ACHN (cell line): ENCODE measurements around the gene RAB3D.
"Not testable (repeated sequence)": the region's sequence is repeated elsewhere in the genome, so short reads cannot be mapped to it uniquely, and the experiment has no call there.

Experiments
- DNase-seq: peaks from one replicate; pipeline ENCODE4 v3.0.0-alpha.2; 2015
- in situ Hi-C: cut with HindIII; loops from 2 replicates; pipeline ENCODE4 v1.10.0; 2017; ENCODE audit warnings: low sequenced_read_pairs, low pct_ligation_motif_present, low pct_unique_long_range_greater_than_20kb

The RAB3D gene

GRCh38 chr19:11321191-11322126 is 18.0 kb downstream of the RAB3D start:
- in situ Hi-C loops, result no loop called here
- DNase-seq, result no peak

- DNase-seq, in situ Hi-C loops: not testable (repeated sequence)
Measured at GRCh38 chr19:11320278-11320995, 19.0 kb downstream of the RAB3D start.

GRCh38 chr19:11306337-11306736 is 33.1 kb downstream of the RAB3D start:
- in situ Hi-C loops, result no loop called here
- DNase-seq, result no peak

- DNase-seq, result no peak
- in situ Hi-C loops, result no loop called here
Measured at GRCh38 chr19:11304936-11305335, 34.5 kb downstream of the RAB3D start.

- in situ Hi-C loops, result no loop called here
- DNase-seq, result no peak
Measured at GRCh38 chr19:11300811-11301120, 38.7 kb downstream of the RAB3D start.

GRCh38 chr19:11299946-11300810 is 39.3 kb downstream of the RAB3D start:
- no peak for DNase-seq
- in situ Hi-C loops, result no loop called here

GRCh38 chr19:11296264-11296663 is 43.2 kb downstream of the RAB3D start:
- DNase-seq, result no peak
- in situ Hi-C loops, result no loop called here

GRCh38 chr19:11295665-11296245 is 43.7 kb downstream of the RAB3D start, which contains the start of gene TSPAN16:
TSS of gene TSPAN16 (plus strand) at chr19:11296160. CDS start at chr19:11296298, 138 bp downstream.
- in situ Hi-C loops, result no loop called here
- no peak for DNase-seq

- in situ Hi-C loops, result no loop called here
- no peak for DNase-seq
Measured at GRCh38 chr19:11295180-11295579, 44.3 kb downstream of the RAB3D start.

- DNase-seq, result peak; percentile 88
- in situ Hi-C loops, result no loop called here
Measured at GRCh38 chr19:11293433-11294389, 45.7 kb downstream of the RAB3D start.

- no peak for DNase-seq
- in situ Hi-C loops, result no loop called here
Measured at GRCh38 chr19:11291991-11292390, 47.5 kb downstream of the RAB3D start.

- DNase-seq, result no peak
- in situ Hi-C loops, result no loop called here
Measured at GRCh38 chr19:11291415-11291814, 48.0 kb downstream of the RAB3D start.

- in situ Hi-C loops, result no loop called here
- DNase-seq, result no peak
Measured at GRCh38 chr19:11290256-11290655, 49.2 kb downstream of the RAB3D start.

- DNase-seq, result peak; percentile 13
Measured at GRCh38 chr19:11288349-11288748, 51.1 kb downstream of the RAB3D start.

GRCh38 chr19:11286312-11286974 is 53.0 kb downstream of the RAB3D start:
- no peak for DNase-seq
- in situ Hi-C loops, result no loop called here

More at GRCh38 chr19:11288349-11288748, 51.1 kb downstream of the RAB3D start:
- in situ Hi-C loops, result no loop called here

- DNase-seq, result no peak
- in situ Hi-C loops, result no loop called here
Measured at GRCh38 chr19:11284515-11284914, 54.9 kb downstream of the RAB3D start.
